Measurements from ENCODE around the gene TRAF7.
"Not testable (repeated sequence)": the region's sequence is repeated elsewhere in the genome, so short reads cannot be mapped to it uniquely, and the experiment has no call there.

The TRAF7 gene

GRCh38 chr16:2155091-2155950, at the start of gene TRAF7:
TRAF7 (plus strand) TSS chr16:2155782; CDS start chr16:2163921, 8,139 bp downstream.
- DNase-seq, result peak; percentile 100

- not testable (repeated sequence) for DNase-seq
Observed at GRCh38 chr16:2106211-2106610, 49.4 kb upstream of the TRAF7 start.

- DNase-seq, result not testable (repeated sequence)
Observed at GRCh38 chr16:2107121-2107790, 48.3 kb upstream of the TRAF7 start.

- DNase-seq, result not testable (repeated sequence)
Observed at GRCh38 chr16:2107791-2108125, 47.8 kb upstream of the TRAF7 start.

- not testable (repeated sequence) for DNase-seq
Observed at GRCh38 chr16:2108446-2109270, 46.9 kb upstream of the TRAF7 start.

- not testable (repeated sequence) for DNase-seq
Observed at GRCh38 chr16:2109271-2109580, 46.4 kb upstream of the TRAF7 start.

- not testable (repeated sequence) for DNase-seq
Observed at GRCh38 chr16:2109872-2110271, 45.7 kb upstream of the TRAF7 start.

GRCh38 chr16:2110332-2111008, 45.1 kb upstream of the TRAF7 start:
- not testable (repeated sequence) for DNase-seq

GRCh38 chr16:2111009-2111353, 44.6 kb upstream of the TRAF7 start:
- not testable (repeated sequence) for DNase-seq

- not testable (repeated sequence) for DNase-seq
Observed at GRCh38 chr16:2111412-2112335, 43.9 kb upstream of the TRAF7 start.

GRCh38 chr16:2112539-2113106, 43.0 kb upstream of the TRAF7 start:
- DNase-seq, result not testable (repeated sequence)

- DNase-seq, result not testable (repeated sequence)
Observed at GRCh38 chr16:2114225-2114624, 41.4 kb upstream of the TRAF7 start.

- DNase-seq, result not testable (repeated sequence)
Observed at GRCh38 chr16:2114885-2115590, 40.5 kb upstream of the TRAF7 start.

- no peak for DNase-seq
Observed at GRCh38 chr16:2115591-2115973, 40.0 kb upstream of the TRAF7 start.

GRCh38 chr16:2116428-2116827, 39.2 kb upstream of the TRAF7 start:
- not testable (repeated sequence) for DNase-seq

GRCh38 chr16:2117341-2117740, 38.2 kb upstream of the TRAF7 start:
- DNase-seq, result not testable (repeated sequence)

GRCh38 chr16:2117960-2118722, 37.4 kb upstream of the TRAF7 start:
- DNase-seq, result not testable (repeated sequence)

- not testable (repeated sequence) for DNase-seq
Observed at GRCh38 chr16:2121325-2121724, 34.3 kb upstream of the TRAF7 start.

GRCh38 chr16:2121853-2122252, 33.7 kb upstream of the TRAF7 start:
- no peak for DNase-seq

GRCh38 chr16:2122429-2122828, 33.2 kb upstream of the TRAF7 start:
- no peak for DNase-seq
